Measurements from ENCODE around the gene FBLN2.

DNA sequence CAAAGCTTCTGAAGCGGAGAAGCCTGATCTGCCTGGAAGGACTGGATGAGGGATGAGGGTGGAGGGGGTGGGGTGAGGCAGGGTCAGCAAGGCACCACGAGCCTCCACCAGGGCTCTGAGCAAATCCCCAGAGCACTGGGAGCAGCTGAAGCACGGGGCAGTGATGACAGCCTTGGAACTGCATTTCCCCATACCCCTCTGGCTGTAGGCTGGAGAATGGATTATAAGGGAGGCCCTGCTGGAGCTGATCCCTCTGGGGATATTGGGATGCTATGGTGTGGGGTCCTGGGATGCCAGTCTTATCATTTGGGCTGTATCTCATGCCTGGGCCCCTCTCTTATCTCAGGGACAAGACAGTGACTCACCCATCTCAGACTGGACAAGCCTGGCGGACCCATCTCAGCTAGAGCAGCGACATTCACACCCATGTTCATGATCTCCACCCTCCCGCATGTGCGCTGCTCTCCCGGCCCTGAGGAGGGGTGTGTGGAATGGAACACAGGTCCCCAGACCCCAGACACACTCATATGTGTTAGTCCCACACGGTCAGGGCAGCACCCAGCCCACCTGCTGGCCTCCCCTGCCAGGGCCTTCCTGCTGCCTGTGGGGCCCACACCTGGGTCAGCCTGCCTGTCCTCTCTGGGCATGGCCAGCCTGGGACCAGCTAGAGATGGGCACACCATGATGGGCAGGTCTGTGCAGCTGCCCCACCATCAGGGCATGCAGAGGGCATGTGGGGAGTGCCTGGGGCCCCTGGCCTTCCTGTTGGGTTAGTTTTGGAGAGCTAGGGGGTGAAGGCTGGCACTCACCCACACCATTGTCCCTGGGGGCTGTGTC lies 97.1 kb downstream of the FBLN2 start:
- TF ChIP-seq, protein P1, sequence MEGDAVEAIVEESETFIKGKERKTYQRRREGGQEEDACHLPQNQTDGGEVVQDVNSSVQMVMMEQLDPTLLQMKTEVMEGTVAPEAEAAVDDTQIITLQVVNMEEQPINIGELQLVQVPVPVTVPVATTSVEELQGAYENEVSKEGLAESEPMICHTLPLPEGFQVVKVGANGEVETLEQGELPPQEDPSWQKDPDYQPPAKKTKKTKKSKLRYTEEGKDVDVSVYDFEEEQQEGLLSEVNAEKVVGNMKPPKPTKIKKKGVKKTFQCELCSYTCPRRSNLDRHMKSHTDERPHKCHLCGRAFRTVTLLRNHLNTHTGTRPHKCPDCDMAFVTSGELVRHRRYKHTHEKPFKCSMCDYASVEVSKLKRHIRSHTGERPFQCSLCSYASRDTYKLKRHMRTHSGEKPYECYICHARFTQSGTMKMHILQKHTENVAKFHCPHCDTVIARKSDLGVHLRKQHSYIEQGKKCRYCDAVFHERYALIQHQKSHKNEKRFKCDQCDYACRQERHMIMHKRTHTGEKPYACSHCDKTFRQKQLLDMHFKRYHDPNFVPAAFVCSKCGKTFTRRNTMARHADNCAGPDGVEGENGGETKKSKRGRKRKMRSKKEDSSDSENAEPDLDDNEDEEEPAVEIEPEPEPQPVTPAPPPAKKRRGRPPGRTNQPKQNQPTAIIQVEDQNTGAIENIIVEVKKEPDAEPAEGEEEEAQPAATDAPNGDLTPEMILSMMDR (IDR thresholded peaks at IDR 0.05), result no peak
- TF ChIP-seq POLR2A (IDR thresholded peaks at IDR 0.05), result no peak
